ENCODE measurements around the gene APLP2.

DNA sequence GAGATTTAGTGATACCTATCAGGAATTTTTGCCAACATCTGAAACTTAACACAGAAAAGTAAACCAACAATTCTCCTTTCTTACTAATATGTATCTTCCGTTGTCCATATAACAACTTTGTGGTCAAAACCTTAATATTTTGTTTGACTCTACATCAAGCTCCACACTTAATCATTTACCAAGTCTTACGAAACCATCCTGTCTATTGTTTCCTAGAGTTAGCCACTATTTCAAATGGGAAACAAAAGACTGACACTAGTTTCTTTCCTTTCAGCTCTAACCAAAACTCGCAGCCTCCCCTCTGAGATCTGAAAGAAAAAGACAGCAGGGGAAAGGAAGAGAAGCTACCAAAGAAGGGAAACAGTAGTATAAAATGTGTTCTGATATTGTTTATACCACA lies 40.6 kb upstream of the APLP2 start:
- TF ChIP-seq, protein P1, sequence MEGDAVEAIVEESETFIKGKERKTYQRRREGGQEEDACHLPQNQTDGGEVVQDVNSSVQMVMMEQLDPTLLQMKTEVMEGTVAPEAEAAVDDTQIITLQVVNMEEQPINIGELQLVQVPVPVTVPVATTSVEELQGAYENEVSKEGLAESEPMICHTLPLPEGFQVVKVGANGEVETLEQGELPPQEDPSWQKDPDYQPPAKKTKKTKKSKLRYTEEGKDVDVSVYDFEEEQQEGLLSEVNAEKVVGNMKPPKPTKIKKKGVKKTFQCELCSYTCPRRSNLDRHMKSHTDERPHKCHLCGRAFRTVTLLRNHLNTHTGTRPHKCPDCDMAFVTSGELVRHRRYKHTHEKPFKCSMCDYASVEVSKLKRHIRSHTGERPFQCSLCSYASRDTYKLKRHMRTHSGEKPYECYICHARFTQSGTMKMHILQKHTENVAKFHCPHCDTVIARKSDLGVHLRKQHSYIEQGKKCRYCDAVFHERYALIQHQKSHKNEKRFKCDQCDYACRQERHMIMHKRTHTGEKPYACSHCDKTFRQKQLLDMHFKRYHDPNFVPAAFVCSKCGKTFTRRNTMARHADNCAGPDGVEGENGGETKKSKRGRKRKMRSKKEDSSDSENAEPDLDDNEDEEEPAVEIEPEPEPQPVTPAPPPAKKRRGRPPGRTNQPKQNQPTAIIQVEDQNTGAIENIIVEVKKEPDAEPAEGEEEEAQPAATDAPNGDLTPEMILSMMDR (IDR thresholded peaks at IDR 0.05; ENCODE audit: insufficient read depth, low read length, poor library complexity, severe bottlenecking), result no peak
- TF ChIP-seq EZH2phosphoT487 (conservative IDR thresholded peaks at IDR 0.05; ENCODE audit: low read length), result no peak
